HepG2 (cell line): ENCODE data around the gene ALDH3A1. TPM values are rescaled to one million over a fixed set of nuclear protein-coding genes. Genes with fewer than 3 reads are reported as not detected.

Source experiments
- CSRNP1 ChIP-seq: sonication (generic); formaldehyde crosslinking; IDR thresholded peaks from 2 replicates; pipeline ENCODE4 v1.8.1; 2023; ENCODE audit warnings: mild to moderate bottlenecking, missing genetic modification reagents
- DMTF1 ChIP-seq: sonication (generic); formaldehyde crosslinking; IDR thresholded peaks from 2 replicates; pipeline ENCODE4 v1.4.0; 2020; ENCODE audit warnings: mild to moderate bottlenecking, missing genetic modification reagents
- GABPB1 ChIP-seq: IDR thresholded peaks from 2 replicates; pipeline ENCODE4 v1.6.1; 2016; ENCODE audit warnings: mild to moderate bottlenecking, missing genetic modification reagents, moderate library complexity, missing compliant biosample characterization
- HMG20A ChIP-seq: IDR thresholded peaks from 2 replicates; pipeline ENCODE4 v1.6.1; 2016; ENCODE audit warnings: borderline replicate concordance
- MATR3 ChIP-seq: sonication (generic); formaldehyde crosslinking; IDR thresholded peaks from 2 replicates; pipeline ENCODE4 v1.4.0; 2020; ENCODE audit warnings: missing genetic modification reagents
- NFIC ChIP-seq: IDR thresholded peaks from 2 replicates; pipeline ENCODE4 v1.6.1; 2012; ENCODE audit warnings: mild to moderate bottlenecking, low read length, inconsistent platforms
- NFYC ChIP-seq: IDR thresholded peaks from 2 replicates; pipeline ENCODE4 v1.6.1; 2016; ENCODE audit warnings: missing genetic modification reagents, missing compliant biosample characterization
- POGK ChIP-seq: sonication (generic); formaldehyde crosslinking; conservative IDR thresholded peaks from 2 replicates; pipeline ENCODE4 v1.8.0; 2022; ENCODE audit warnings: mild to moderate bottlenecking, moderate library complexity, missing genetic modification reagents
- PREB ChIP-seq: sonication (generic); formaldehyde crosslinking; IDR thresholded peaks from 2 replicates; pipeline ENCODE4 v1.4.0; 2020; ENCODE audit warnings: missing genetic modification reagents
- RELA ChIP-seq: sonication (generic); formaldehyde crosslinking; IDR thresholded peaks from 2 replicates; pipeline ENCODE4 v1.4.0; 2020; ENCODE audit warnings: missing genetic modification reagents
- SOX13 ChIP-seq, 3 experiments: fragments of 450-650 bp in 1 of 3; sonication (generic) in 1 of 3; formaldehyde crosslinking in 1 of 3; IDR thresholded peaks in 2 of 3; conservative IDR thresholded peaks in 1 of 3; 2 replicates each; pipeline versions ENCODE4 v1.5.0 to v1.6.1; 2016 to 2020; ENCODE audit warnings: antibody characterized with exemption in 1 of 3, mild to moderate bottlenecking in 1 of 3, missing compliant biosample characterization in 1 of 3, missing genetic modification reagents in 1 of 3, moderate library complexity in 1 of 3
- TEAD3 ChIP-seq: optimal IDR thresholded peaks from 2 replicates; pipeline ENCODE3; 2016; ENCODE audit warnings: borderline replicate concordance
- ZFX ChIP-seq: sonication (generic); formaldehyde crosslinking; IDR thresholded peaks from 2 replicates; pipeline ENCODE4 v1.4.0; 2020; ENCODE audit warnings: mild to moderate bottlenecking, low read depth, missing genetic modification reagents, moderate library complexity
- ZNF235 ChIP-seq: sonication (generic); formaldehyde crosslinking; IDR thresholded peaks from 2 replicates; pipeline ENCODE4 v1.8.1; 2023; ENCODE audit warnings: mild to moderate bottlenecking, missing genetic modification reagents, borderline replicate concordance
- ZNF263 ChIP-seq: sonication (generic); formaldehyde crosslinking; IDR thresholded peaks from 2 replicates; pipeline ENCODE4 v1.4.0; 2020; ENCODE audit warnings: missing genetic modification reagents
- ZNF430 ChIP-seq: sonication (generic); formaldehyde crosslinking; IDR thresholded peaks from 2 replicates; pipeline ENCODE4 v1.9.0; 2021; ENCODE audit warnings: mild to moderate bottlenecking, missing genetic modification reagents
- ZNF512B ChIP-seq: sonication (generic); formaldehyde crosslinking; IDR thresholded peaks from 2 replicates; pipeline ENCODE4 v1.5.1; 2020; ENCODE audit warnings: missing genetic modification reagents, mild to moderate bottlenecking, borderline replicate concordance
- ZNF7 ChIP-seq: IDR thresholded peaks from 2 replicates; pipeline ENCODE4 v1.6.1; 2016; ENCODE audit warnings: missing biosample characterization, missing genetic modification reagents
- ZNF850 ChIP-seq: sonication (generic); formaldehyde crosslinking; conservative IDR thresholded peaks from 2 replicates; pipeline ENCODE4 v1.9.0; 2021; ENCODE audit warnings: mild to moderate bottlenecking, missing genetic modification reagents
- polyA plus RNA-seq, 8 experiments: library from polyadenylated mRNA; depleted of rRNA in 3 of 8; stranded (reverse) in 7 of 8; unstranded in 1 of 8; fragments of >200 nt; fragmentation: Illumina TruSeq in 4 of 8; extraction: Trizol in 4 of 8; gene quantifications; 2 replicates each; pipeline versions ENCODE4 v1.2.1 to v1.2.3, GENCODE V29; 2011 to 2016; ENCODE audit warnings: low read depth in 4 of 8, missing spikeins in 1 of 8, mixed read lengths in 1 of 8; ENCODE audit not compliant: insufficient read depth in 1 of 8
- total RNA-seq, 5 experiments: library from RNA; depleted of rRNA; stranded (reverse); fragments of >200 nt; fragmentation: Illumina TruSeq; extraction: Trizol; gene quantifications; 2 replicates each; pipeline ENCODE4 v1.2.3, GENCODE V29; 2016; ENCODE audit warnings: low read depth in 1 of 5

ALDH3A1 gene
- total and polyA plus RNA-seq, 2 of the 13 experiments (the other 11 are each of a cell fraction or from before 2014, with no cell fraction given) = 0.07 to 0.62 TPM

GRCh38 chr17:19728084-19728495 is 20.0 kb downstream of the ALDH3A1 start (continued):
- TF ChIP-seq POGK (CRISPR knock-in tag) (0 out of 2 replicates have a peak, but pooled peaks have one; percentile 31), ZNF512B (0 out of 2 replicates have a peak, but pooled peaks have one; percentile 43), DMTF1 (CRISPR knock-in tag) (no peak), ZFX (CRISPR knock-in tag) (peak; percentile 56), GABPB1 (CRISPR knock-in tag) (peak; percentile 11; the same call in 1 of the 2 replicates), PREB (CRISPR knock-in tag) (no peak), ZNF263 (CRISPR knock-in tag) (peak; percentile 35; the same call in 1 of the 2 replicates), ZNF235 (CRISPR knock-in tag) (no peak), NFYC (no peak), RELA (CRISPR knock-in tag) (no peak), TEAD3 (CRISPR knock-in tag) (peak; percentile 7), ZNF430 (no peak), CSRNP1 (CRISPR knock-in tag) (peak; percentile 40; the same call in 1 of the 2 replicates), MATR3 (CRISPR knock-in tag) (no peak), ZNF7 (peak; percentile 68), HMG20A (peak; percentile 27; the same call in 1 of the 2 replicates), NFIC (peak; percentile 56; the same call in 1 of the 2 replicates), SOX13 (IDR thresholded peaks at IDR 0.05) (no peak), SOX13 (CRISPR knock-in tag; conservative IDR thresholded peaks at IDR 0.05 in 1 of 2, IDR thresholded peaks at IDR 0.05 in 1 of 2) (peak in 1 of 2 experiments; percentile 30; a peak in 1 of 4 replicates), ZNF850 (CRISPR knock-in tag) (no peak)
